ENCODE measurements around the gene CEP63. TPM values are rescaled to one million over a fixed set of nuclear protein-coding genes. Genes with fewer than 3 reads are reported as not detected.

CEP63 gene
- total and polyA plus RNA-seq, 8 donors: 8.1 to 104 (median 16.7) TPM

DNA sequence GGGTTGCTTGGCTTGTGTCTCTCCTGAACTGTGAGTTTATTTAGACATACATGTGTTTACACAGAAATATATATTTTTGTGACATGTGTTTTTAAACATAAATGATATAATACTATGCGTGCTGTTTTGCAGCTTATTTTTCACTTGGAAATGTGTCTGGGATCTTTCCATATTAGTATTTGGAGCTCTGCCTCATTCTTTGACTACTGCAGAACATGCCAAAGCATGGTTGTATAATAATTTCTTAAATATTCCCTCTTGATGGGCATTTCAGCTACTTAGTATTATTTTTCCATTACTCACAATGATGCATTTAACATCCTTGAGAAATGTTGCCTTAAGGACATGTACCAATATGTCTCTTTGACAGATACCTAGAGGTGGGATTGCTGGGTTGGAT lies 19.5 kb upstream of the CEP63 start:
- intact Hi-C loops (cut with DNase I; ENCODE audit: low total_unique reads): no loop called here
- Histone ChIP-seq H3K27me3 (no peaks in the 10 kb centered on the region), H3K27ac (no peak overlapping the region), H3K4me3 (no peak overlapping the region), H3K4me1 (peaks cover 0 to 52% (median 27%) of the 10 kb centered on the region in 4 donors), H3K9me3 (no peaks in the 10 kb centered on the region), H3K36me3 (no peaks in the 10 kb centered on the region)
- TF ChIP-seq EP300 (IDR thresholded peaks at IDR 0.05) (no peak), CTCF (IDR thresholded peaks at IDR 0.05) (no peak), POLR2AphosphoS5 (IDR thresholded peaks at IDR 0.05) (no peak), POLR2A (IDR thresholded peaks at IDR 0.05) (no peak)
- WGBS, 5 donors: 66 to 87% (median 82%) methylated on average over 1 of the region's 1 CpG
- DNase-seq: peak in 1 of 2 donors; percentile 41

- Histone ChIP-seq H3K27ac (no peak overlapping the region), H3K4me1 (peaks cover 3 to 39% (median 28%) of the 10 kb centered on the region in 4 donors), H3K36me3 (peaks cover 0 to 3% (median 0%) of the 10 kb centered on the region in 4 donors), H3K27me3 (no peaks in the 10 kb centered on the region), H3K4me3 (no peak overlapping the region), H3K9me3 (no peaks in the 10 kb centered on the region)
- 77 to 87% (median 80%) methylated on average over 4 of the region's 4 CpGs for WGBS, 5 donors
- TF ChIP-seq EP300 (IDR thresholded peaks at IDR 0.05) (no peak), POLR2AphosphoS5 (IDR thresholded peaks at IDR 0.05) (no peak), POLR2A (IDR thresholded peaks at IDR 0.05) (no peak), CTCF (IDR thresholded peaks at IDR 0.05) (no peak)
- intact Hi-C loops (cut with DNase I; ENCODE audit: low total_unique reads): no loop called here
- no peak for DNase-seq
Observed at GRCh38 chr3:134468519-134468918, 17.3 kb upstream of the CEP63 start.

DNA sequence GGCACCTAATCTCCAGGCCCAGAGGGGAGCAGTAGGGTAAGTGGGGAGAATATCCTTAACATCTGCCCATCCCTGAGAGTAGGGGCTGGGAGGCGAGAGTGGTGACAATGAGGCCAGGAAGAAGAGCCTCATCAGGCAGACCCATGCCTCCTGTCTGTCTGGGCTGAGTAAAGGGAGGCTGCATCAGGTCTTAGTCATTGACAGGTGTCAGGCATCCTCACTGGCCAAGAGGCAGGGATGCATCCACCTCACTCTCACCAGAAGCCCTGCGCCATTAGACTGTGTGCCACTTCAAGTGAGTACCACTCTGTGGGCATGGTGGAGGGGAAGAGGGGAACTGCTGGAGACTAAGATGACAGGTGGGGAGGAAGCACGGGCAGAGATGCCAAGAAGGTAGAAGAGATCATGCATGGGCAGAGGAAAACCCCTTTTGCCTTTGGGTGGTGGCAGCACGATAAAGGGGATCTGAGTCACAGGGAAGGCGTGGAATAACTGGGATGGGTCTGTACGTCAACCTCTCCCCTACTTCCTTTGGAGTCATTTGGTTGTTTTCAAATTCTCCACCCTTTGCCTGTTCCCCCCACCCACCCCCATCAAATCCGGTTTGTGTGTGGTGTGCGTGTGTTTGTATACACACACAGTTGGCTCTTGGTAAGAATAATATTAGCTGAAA lies 14.2 kb upstream of the CEP63 start:
- 70 to 76% (median 73%) methylated on average over 8 of the region's 8 CpGs for WGBS, 5 donors
- Histone ChIP-seq H3K9me3 (no peaks in the 10 kb centered on the region), H3K4me3 (no peak overlapping the region), H3K27ac (peak overlapping the region in 4 of 5 donors; percentile 11 to 57 (median 34)), H3K36me3 (peaks cover 0 to 20% (median 9%) of the 10 kb centered on the region in 4 donors), H3K27me3 (no peaks in the 10 kb centered on the region), H3K4me1 (peaks cover 3 to 31% (median 21%) of the 10 kb centered on the region in 4 donors)
- intact Hi-C loops (cut with DNase I; ENCODE audit: low total_unique reads): loop anchor here (5.0 to 10.0 kb wide), 3 partner anchors 97 to 257 kb away; partner anchors contain the start of gene AMOTL2
- DNase-seq: peak in 1 of 2 donors; percentile 75
- TF ChIP-seq EP300 (IDR thresholded peaks at IDR 0.05) (no peak), POLR2AphosphoS5 (IDR thresholded peaks at IDR 0.05) (no peak), POLR2A (IDR thresholded peaks at IDR 0.05) (no peak), CTCF (IDR thresholded peaks at IDR 0.05) (no peak)

DNA sequence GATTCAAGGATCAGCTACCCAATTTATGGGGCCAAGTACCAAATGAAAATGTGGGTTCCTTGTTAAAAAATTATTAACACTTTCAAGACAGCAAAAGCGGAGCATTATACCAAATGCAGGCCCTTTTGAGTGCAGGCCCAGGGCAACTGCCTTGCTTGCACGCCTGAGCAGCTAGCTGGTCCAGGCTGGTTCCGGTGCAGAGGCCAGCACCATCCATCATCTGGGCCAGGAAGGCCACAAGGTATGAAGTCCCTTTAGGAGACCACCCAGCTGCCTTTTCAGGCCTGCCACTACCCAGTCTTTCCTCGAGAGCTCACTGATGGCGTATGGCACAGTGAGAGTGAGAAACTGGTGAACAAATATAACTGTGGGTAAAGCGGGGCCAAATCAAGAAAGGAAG lies 13.0 kb upstream of the CEP63 start:
- Histone ChIP-seq H3K9me3 (no peaks in the 10 kb centered on the region), H3K36me3 (peaks cover 10 to 32% (median 21%) of the 10 kb centered on the region in 4 donors), H3K4me3 (no peak overlapping the region), H3K4me1 (peaks cover 3 to 40% (median 24%) of the 10 kb centered on the region in 4 donors), H3K27ac (no peak overlapping the region), H3K27me3 (no peaks in the 10 kb centered on the region)
- no peak for TF ChIP-seq CTCF (IDR thresholded peaks at IDR 0.05)
- no peak for TF ChIP-seq POLR2AphosphoS5 (IDR thresholded peaks at IDR 0.05)
- no peak for TF ChIP-seq POLR2A (IDR thresholded peaks at IDR 0.05)
- no peak for TF ChIP-seq EP300 (IDR thresholded peaks at IDR 0.05)
- DNase-seq: no peak
- 97 to 100% (median 98%) methylated on average over 6 of the region's 6 CpGs for WGBS, 5 donors
- intact Hi-C loops (cut with DNase I; ENCODE audit: low total_unique reads): loop anchor here (5.0 to 10.0 kb wide), 3 partner anchors 98 to 258 kb away; partner anchors contain the start of gene AMOTL2

All from stomach (tissue), 9 donors.